IMR-90 (cell line): ENCODE results near the gene TAS2R38. TPM values are rescaled to one million over a fixed set of nuclear protein-coding genes. Genes with fewer than 3 reads are reported as not detected.

Source experiments
- ATAC-seq: fragments of 200-7000 bp; cut with Tn5 transposase; 2 replicates; pipeline ENCODE4 v1.9.1; 2020; ENCODE audit warnings: low read depth, mild to moderate bottlenecking, moderate library complexity
- BruUV-seq: library from RNA; stranded (reverse); fragments of 400-500 nt; replicated peaks from 2 replicates; lab custom pipeline; 2021; lab: Mats Ljungman, UMichigan
- CTCF ChIA-PET: fragments of 300-600 bp; formaldehyde crosslinking; extraction: SDS; loops from one replicate; lab custom pipeline; 2021; ENCODE audit warnings: antibody characterized with exemption; lab: Yijun Ruan, JAX
- POLR2A ChIA-PET: fragments of 300-600 bp; sonication (Branson Sonifier 250); formaldehyde crosslinking; loops from one replicate; lab custom pipeline; 2022; ENCODE audit warnings: antibody characterized with exemption; ENCODE audit not compliant: unreplicated experiment; lab: Charles Lee
- DNase-seq: peaks from one replicate; pipeline ENCODE4 v3.0.0; 2013
- H2AFZ ChIP-seq: replicated peaks from 2 replicates; pipeline ENCODE3; 2013; ENCODE audit warnings: low read length, mild to moderate bottlenecking; ENCODE audit not compliant: poor library complexity
- H2AK5ac ChIP-seq: 2 replicates; pipeline ENCODE4 v1.6.1; 2013; ENCODE audit warnings: low read depth, low read length, inconsistent platforms
- H2AK9ac ChIP-seq: replicated peaks from 2 replicates; pipeline ENCODE3; 2013; ENCODE audit warnings: mild to moderate bottlenecking, low read depth, low read length, moderate library complexity; ENCODE audit not compliant: poor library complexity
- H2BK120ac ChIP-seq: 2 replicates; pipeline ENCODE4 v1.6.1; 2013; ENCODE audit warnings: low read depth, low read length, inconsistent platforms
- H2BK15ac ChIP-seq: 3 replicates; pipeline ENCODE4 v1.6.1; 2013; ENCODE audit warnings: low read depth, low read length, inconsistent platforms
- H2BK20ac ChIP-seq: 2 replicates; pipeline ENCODE4 v1.6.1; 2013; ENCODE audit warnings: low read depth, mild to moderate bottlenecking, inconsistent platforms, low read length, moderate library complexity
- H2BK5ac ChIP-seq: 2 replicates; pipeline ENCODE4 v1.6.1; 2013; ENCODE audit warnings: mild to moderate bottlenecking, low read depth, low read length, inconsistent platforms; ENCODE audit not compliant: poor library complexity, severe bottlenecking
- H3K14ac ChIP-seq: replicated peaks from 2 replicates; pipeline ENCODE4 v1.6.1; 2013; ENCODE audit warnings: low read depth, low read length, inconsistent platforms
- H3K18ac ChIP-seq: 2 replicates; pipeline ENCODE4 v1.6.1; 2013; ENCODE audit warnings: low read depth, low read length, control low read depth
- H3K23ac ChIP-seq: 2 replicates; pipeline ENCODE4 v1.6.1; 2013; ENCODE audit warnings: low read depth, low read length, inconsistent platforms
- H3K27ac ChIP-seq: 2 replicates; pipeline ENCODE4 v1.5.1; 2013; ENCODE audit warnings: mild to moderate bottlenecking, control low read depth, low read length; ENCODE audit not compliant: insufficient read depth
- H3K27me3 ChIP-seq: 2 replicates; pipeline ENCODE4 v1.6.1; 2013; ENCODE audit warnings: low read length; ENCODE audit not compliant: control insufficient read depth, insufficient read depth
- H3K36me3 ChIP-seq: 2 replicates; pipeline ENCODE4 v1.6.1; 2013; ENCODE audit warnings: low read length, mixed read lengths; ENCODE audit not compliant: control insufficient read depth, insufficient read depth
- H3K4ac ChIP-seq: 2 replicates; pipeline ENCODE4 v1.6.1; 2013; ENCODE audit warnings: low read depth, low read length, inconsistent platforms
- H3K4me1 ChIP-seq: 2 replicates; pipeline ENCODE4 v1.6.1; 2013; ENCODE audit warnings: low read length, mixed read lengths; ENCODE audit not compliant: control insufficient read depth, insufficient read depth
- H3K4me2 ChIP-seq: 2 replicates; pipeline ENCODE4 v1.6.1; 2013; ENCODE audit warnings: low read depth, mild to moderate bottlenecking, control low read depth, low read length, moderate library complexity
- H3K4me3 ChIP-seq: 2 replicates; pipeline ENCODE4 v1.5.1; 2013; ENCODE audit warnings: low read depth, mild to moderate bottlenecking, control low read depth, low read length, moderate library complexity; ENCODE audit not compliant: insufficient read depth
- H3K56ac ChIP-seq: 2 replicates; pipeline ENCODE4 v1.6.1; 2013; ENCODE audit warnings: low read length, inconsistent platforms; ENCODE audit not compliant: insufficient read depth; ENCODE audit errors: extremely low read depth
- H3K79me1 ChIP-seq, 2 experiments: 2 replicates each; pipeline ENCODE4 v1.6.1; 2013; ENCODE audit warnings: low read length in 2 of 2, inconsistent platforms in 1 of 2, low read depth in 1 of 2
- H3K9ac ChIP-seq: 2 replicates; pipeline ENCODE4 v1.6.1; 2013; ENCODE audit warnings: low read depth, low read length, control low read depth
- H3K9me1 ChIP-seq: 2 replicates; pipeline ENCODE4 v1.6.1; 2013; ENCODE audit warnings: low read length, inconsistent platforms; ENCODE audit not compliant: insufficient read depth
- H3K9me3 ChIP-seq: 2 replicates; pipeline ENCODE4 v1.6.1; 2013; ENCODE audit warnings: low read length; ENCODE audit not compliant: control insufficient read depth, insufficient read depth
- H4K20me1 ChIP-seq: 2 replicates; pipeline ENCODE4 v1.6.1; 2013; ENCODE audit warnings: low read length, inconsistent platforms; ENCODE audit not compliant: insufficient read depth
- H4K5ac ChIP-seq: 2 replicates; pipeline ENCODE4 v1.6.1; 2013; ENCODE audit warnings: mild to moderate bottlenecking, low read depth, low read length, control low read depth
- H4K8ac ChIP-seq, 2 experiments: 2 replicates each; pipeline ENCODE4 v1.6.1; 2013; ENCODE audit warnings: low read depth in 2 of 2, low read length in 2 of 2, control low read depth in 1 of 2, inconsistent platforms in 1 of 2
- H4K91ac ChIP-seq: 2 replicates; pipeline ENCODE4 v1.6.1; 2013; ENCODE audit warnings: low read depth, low read length, inconsistent platforms; ENCODE audit not compliant: insufficient read depth
- BHLHE40 ChIP-seq: fragments of 150-350 bp; IDR thresholded peaks from 2 replicates; pipeline ENCODE4 v1.6.1; 2016; ENCODE audit warnings: mild to moderate bottlenecking, low read depth, low read length
- CEBPB ChIP-seq: IDR thresholded peaks from 2 replicates; pipeline ENCODE4 v1.6.1; 2012; ENCODE audit warnings: low read depth, low read length, improper control_type of control experiment
- CHD1 ChIP-seq: IDR thresholded peaks from 2 replicates; pipeline ENCODE4 v1.6.1; 2012; ENCODE audit warnings: low read depth, low read length, improper control_type of control experiment
- CTCF ChIP-seq: conservative IDR thresholded peaks from 2 replicates; pipeline ENCODE4 v1.5.1; 2012; ENCODE audit warnings: mild to moderate bottlenecking, low read depth, low read length, improper control_type of control experiment
- ELK1 ChIP-seq: fragments of 150-350 bp; IDR thresholded peaks from 2 replicates; pipeline ENCODE4 v1.6.1; 2016; ENCODE audit warnings: low read depth, mild to moderate bottlenecking, low read length, moderate library complexity, borderline replicate concordance
- FOS ChIP-seq: fragments of 150-350 bp; IDR thresholded peaks from 2 replicates; pipeline ENCODE4 v1.6.1; 2016; ENCODE audit warnings: low read depth, low read length
- MAFK ChIP-seq: IDR thresholded peaks from 2 replicates; pipeline ENCODE4 v1.6.1; 2012; ENCODE audit warnings: low read depth, low read length, improper control_type of control experiment
- MAZ ChIP-seq: IDR thresholded peaks from 2 replicates; pipeline ENCODE4 v1.6.1; 2012; ENCODE audit warnings: low read depth, mild to moderate bottlenecking, low read length, improper control_type of control experiment, moderate library complexity, borderline replicate concordance
- MXI1 ChIP-seq: IDR thresholded peaks from 2 replicates; pipeline ENCODE4 v1.6.1; 2012; ENCODE audit warnings: low read depth, mild to moderate bottlenecking, low read length, moderate library complexity, borderline replicate concordance
- NFE2L2 ChIP-seq: fragments of 150-350 bp; IDR thresholded peaks from 2 replicates; pipeline ENCODE4 v1.6.1; 2016; ENCODE audit warnings: low read depth, mild to moderate bottlenecking, low read length
- POLR2A ChIP-seq: IDR thresholded peaks from 2 replicates; pipeline ENCODE4 v1.6.1; 2012; ENCODE audit warnings: mild to moderate bottlenecking, low read depth, low read length
- RAD21 ChIP-seq: IDR thresholded peaks from 2 replicates; pipeline ENCODE4 v1.6.1; 2012; ENCODE audit warnings: low read length, improper control_type of control experiment
- RCOR1 ChIP-seq: IDR thresholded peaks from 2 replicates; pipeline ENCODE4 v1.6.1; 2012; ENCODE audit warnings: mild to moderate bottlenecking, low read length, improper control_type of control experiment; ENCODE audit not compliant: insufficient replicate concordance
- RFX5 ChIP-seq: IDR thresholded peaks from 2 replicates; pipeline ENCODE4 v1.8.0; 2012; ENCODE audit warnings: low read depth, mild to moderate bottlenecking, low read length, moderate library complexity
- SMC3 ChIP-seq: fragments of 150-350 bp; IDR thresholded peaks from 2 replicates; pipeline ENCODE4 v1.6.1; 2016; ENCODE audit warnings: low read depth, mild to moderate bottlenecking, antibody characterized with exemption, low read length, moderate library complexity
- USF2 ChIP-seq: fragments of 150-350 bp; IDR thresholded peaks from 2 replicates; pipeline ENCODE4 v1.6.1; 2017; ENCODE audit warnings: mild to moderate bottlenecking, antibody characterized with exemption, low read length, low read depth
- WGBS, 2 experiments: methylation state at CpG; one replicate each; pipeline versions ENCODE4 v1.1.5 to v1.1.7; 2013; ENCODE audit warnings: missing lambda C conversion rate in 2 of 2; ENCODE audit not compliant: insufficient read length in 1 of 2; ENCODE audit errors: extremely low coverage in 2 of 2; 5-methylcytosine and 5-hydroxymethylcytosine counted together
- dilution Hi-C: fragments of 300-500 bp; cut with HindIII; formaldehyde crosslinking; loops from one replicate; pipeline ENCODE4 v1.14.3; 2018; ENCODE audit warnings: low sequenced_read_pairs; ENCODE audit not compliant: unreplicated experiment
- in situ Hi-C: fragments of 300-500 bp; cut with MboI; formaldehyde crosslinking; loops from 3 replicates; pipeline ENCODE4 v1.14.3; 2019; ENCODE audit warnings: low sequenced_read_pairs, inconsistent platforms, mixed read lengths
- intact Hi-C: fragments of 100-400 bp; cut with micrococcal nuclease; formaldehyde crosslinking; loops from 2 replicates; pipeline ENCODE4 v1.10.0; 2022
- polyA plus RNA-seq, 3 experiments: library from polyadenylated mRNA; depleted of rRNA; stranded (reverse); fragments of >200 nt; gene quantifications; 2 replicates each; pipeline ENCODE4 v1.2.3, GENCODE V29; 2012; ENCODE audit warnings: low replicate concordance in 1 of 3
- total RNA-seq: library from RNA; depleted of rRNA; stranded (reverse); fragments of >200 nt; gene quantifications from 2 replicates; pipeline ENCODE4 v1.2.3, GENCODE V29; 2012

Gene TAS2R38
- total and polyA plus RNA-seq, 2 of the 4 experiments (the other 2 are of a cell fraction) = not detected

GRCh38 chr7:141992688-141993087 lies 19.1 kb upstream of the TAS2R38 start:
- H4K91ac ChIP-seq = no peak overlapping the region
- CTCF ChIA-PET = no interaction called here
- H2AK9ac ChIP-seq = no peak overlapping the region
- in situ Hi-C loops (no loop called here), dilution Hi-C loops (no loop called here), intact Hi-C loops (no loop called here)
- H2BK120ac ChIP-seq = no peak overlapping the region
- no peak overlapping the region for H2BK15ac ChIP-seq
- TF ChIP-seq CHD1 (no peak), MAFK (no peak), MAZ (no peak), RCOR1 (no peak), CTCF (no peak), RAD21 (no peak), SMC3 (no peak), RFX5 (no peak), CEBPB (no peak), FOS (no peak), MXI1 (no peak), NFE2L2 (no peak), BHLHE40 (no peak), USF2 (no peak), POLR2A (no peak), ELK1 (no peak)
- H3K4me3 ChIP-seq = no peak overlapping the region
- no peak overlapping the region for H3K18ac ChIP-seq
- no peak overlapping the region for H3K14ac ChIP-seq
- H3K9ac ChIP-seq = no peak overlapping the region
- H3K4me1 ChIP-seq = no peaks in the 10 kb centered on the region
- H4K5ac ChIP-seq = no peak overlapping the region
- no peaks in the 10 kb centered on the region for H3K9me1 ChIP-seq
- 20% methylated on average over 1 of the region's 4 CpGs; no CpG with 5 or more reads in 1 of the 2 experiments for WGBS, 2 experiments
- no peak overlapping the region for H2AK5ac ChIP-seq
- H3K23ac ChIP-seq = no peak overlapping the region
- no peaks in the 10 kb centered on the region for H4K20me1 ChIP-seq
- H3K27ac ChIP-seq = no peak overlapping the region
- no peak overlapping the region for H3K4me2 ChIP-seq
- DNase-seq (no peak), ATAC-seq (no peak)
- BruUV-seq = no TSS peak
- no peak overlapping the region for H3K56ac ChIP-seq
- no peak overlapping the region for H2BK20ac ChIP-seq
- H2AFZ ChIP-seq = no peak overlapping the region
- H3K9me3 ChIP-seq = peaks cover 25% of the 10 kb centered on the region
- POLR2A ChIA-PET = no interaction called here
- H2BK5ac ChIP-seq = no peak overlapping the region
- no peak overlapping the region for H3K4ac ChIP-seq
- H3K27me3 ChIP-seq = no peaks in the 10 kb centered on the region
- H3K79me1 ChIP-seq = no peaks in the 10 kb centered on the region
- no peaks in the 10 kb centered on the region for H3K36me3 ChIP-seq
- no peak overlapping the region for H4K8ac ChIP-seq
